K562 (cell line): ENCODE measurements around the gene ALOXE3. TPM values are rescaled to one million over a fixed set of nuclear protein-coding genes. Genes with fewer than 3 reads are reported as not detected.

Experiments used
- PML ChIP-seq: IDR thresholded peaks from 2 replicates; pipeline ENCODE4 v1.6.1; 2012; ENCODE audit warnings: low read length, inconsistent platforms
- TRIM24 ChIP-seq, 2 experiments: fragments of 450-650 bp; IDR thresholded peaks; 2 replicates each; pipeline ENCODE4 v1.6.1; 2016
- U2AF2 ChIP-seq: fragments of 200-400 bp; formaldehyde crosslinking; optimal IDR thresholded peaks from 2 replicates; pipeline ENCODE3; 2017; ENCODE audit warnings: low read depth, mild to moderate bottlenecking, low read length
- ZNF232 ChIP-seq: sonication (generic); formaldehyde crosslinking; IDR thresholded peaks from 2 replicates; pipeline ENCODE4 v1.8.0; 2022; ENCODE audit warnings: mild to moderate bottlenecking, missing genetic modification reagents
- polyA plus RNA-seq, 8 experiments: library from polyadenylated mRNA; depleted of rRNA in 4 of 8; stranded (reverse) in 5 of 8; unstranded in 3 of 8; fragments of >200 nt; fragmentation: Nextera tagmentation in 2 of 8; fragmentation: Illumina TruSeq in 1 of 8; extraction: Ambion mirVana in 2 of 8; extraction: Trizol in 1 of 8; gene quantifications; 2 replicates each; pipeline versions ENCODE4 v1.2.1 to v1.2.3, GENCODE V29; 2011 to 2014; ENCODE audit warnings: inconsistent platforms in 1 of 8, missing spikeins in 1 of 8
- total RNA-seq, 7 experiments: library from RNA; depleted of rRNA in 6 of 7; stranded (reverse); fragments of >200 nt in 6 of 7; fragmentation: Illumina TruSeq in 2 of 7; extraction: Trizol in 2 of 7; gene quantifications; 2 replicates each; pipeline versions ENCODE4 v1.2.1 to v1.2.3, GENCODE V29; 2011 to 2021; ENCODE audit warnings: low replicate concordance in 1 of 7
- TF ChIP-seq, protein P1 (sequence below), 2 experiments: IDR thresholded peaks in 1 of 2; conservative IDR thresholded peaks in 1 of 2; 2 replicates each; pipeline ENCODE4 v1.6.1; 2016; ENCODE audit warnings: low read depth in 2 of 2, mild to moderate bottlenecking in 1 of 2, missing compliant biosample characterization in 1 of 2, missing genetic modification characterization in 1 of 2, moderate library complexity in 1 of 2
- TF ChIP-seq, protein P2 (sequence below): sonication (generic); formaldehyde crosslinking; IDR thresholded peaks from 2 replicates; pipeline ENCODE4 v1.8.1; 2023; ENCODE audit warnings: missing genetic modification reagents, mild to moderate bottlenecking, borderline replicate concordance

The ALOXE3 gene
- total and polyA plus RNA-seq, 9 of the 15 experiments (the other 6 are each of a cell fraction or from before 2014, with no cell fraction given): 0.04 TPM; not detected in 8

DNA sequence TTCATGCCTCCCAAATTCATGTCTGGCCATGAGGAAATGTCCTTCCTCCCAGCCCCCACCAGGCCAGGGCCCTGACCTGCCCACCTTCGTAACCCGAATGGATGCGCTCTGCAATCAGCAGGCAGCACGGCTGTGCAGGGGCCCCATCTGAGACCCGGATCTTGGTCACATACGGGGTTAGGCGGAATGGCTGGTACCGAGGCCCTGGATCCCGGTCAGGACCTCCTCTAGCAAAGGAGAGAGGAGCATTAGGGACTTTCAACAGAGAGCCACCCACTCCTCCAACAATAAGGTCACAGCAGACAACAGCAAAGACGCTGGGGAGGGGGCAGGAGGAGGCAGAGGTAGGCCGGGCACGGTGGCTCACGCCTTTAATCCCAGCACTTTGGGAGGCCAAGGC, 30.2 kb upstream of the ALOXE3 start (continued):
- TF ChIP-seq ZNF232 (CRISPR knock-in tag) (no peak), TRIM24 (IDR thresholded peaks at IDR 0.05) (no peak), PML (no peak), U2AF2 (no peak)
- TF ChIP-seq, protein P1, sequence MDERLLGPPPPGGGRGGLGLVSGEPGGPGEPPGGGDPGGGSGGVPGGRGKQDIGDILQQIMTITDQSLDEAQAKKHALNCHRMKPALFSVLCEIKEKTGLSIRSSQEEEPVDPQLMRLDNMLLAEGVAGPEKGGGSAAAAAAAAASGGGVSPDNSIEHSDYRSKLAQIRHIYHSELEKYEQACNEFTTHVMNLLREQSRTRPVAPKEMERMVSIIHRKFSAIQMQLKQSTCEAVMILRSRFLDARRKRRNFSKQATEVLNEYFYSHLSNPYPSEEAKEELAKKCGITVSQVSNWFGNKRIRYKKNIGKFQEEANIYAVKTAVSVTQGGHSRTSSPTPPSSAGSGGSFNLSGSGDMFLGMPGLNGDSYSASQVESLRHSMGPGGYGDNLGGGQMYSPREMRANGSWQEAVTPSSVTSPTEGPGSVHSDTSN (CRISPR knock-in tag; IDR thresholded peaks at IDR 0.05; ENCODE audit: low read depth): no peak
- TF ChIP-seq, protein P1 (tag; conservative IDR thresholded peaks at IDR 0.05; ENCODE audit: low read depth): no peak
- TF ChIP-seq, protein P2, sequence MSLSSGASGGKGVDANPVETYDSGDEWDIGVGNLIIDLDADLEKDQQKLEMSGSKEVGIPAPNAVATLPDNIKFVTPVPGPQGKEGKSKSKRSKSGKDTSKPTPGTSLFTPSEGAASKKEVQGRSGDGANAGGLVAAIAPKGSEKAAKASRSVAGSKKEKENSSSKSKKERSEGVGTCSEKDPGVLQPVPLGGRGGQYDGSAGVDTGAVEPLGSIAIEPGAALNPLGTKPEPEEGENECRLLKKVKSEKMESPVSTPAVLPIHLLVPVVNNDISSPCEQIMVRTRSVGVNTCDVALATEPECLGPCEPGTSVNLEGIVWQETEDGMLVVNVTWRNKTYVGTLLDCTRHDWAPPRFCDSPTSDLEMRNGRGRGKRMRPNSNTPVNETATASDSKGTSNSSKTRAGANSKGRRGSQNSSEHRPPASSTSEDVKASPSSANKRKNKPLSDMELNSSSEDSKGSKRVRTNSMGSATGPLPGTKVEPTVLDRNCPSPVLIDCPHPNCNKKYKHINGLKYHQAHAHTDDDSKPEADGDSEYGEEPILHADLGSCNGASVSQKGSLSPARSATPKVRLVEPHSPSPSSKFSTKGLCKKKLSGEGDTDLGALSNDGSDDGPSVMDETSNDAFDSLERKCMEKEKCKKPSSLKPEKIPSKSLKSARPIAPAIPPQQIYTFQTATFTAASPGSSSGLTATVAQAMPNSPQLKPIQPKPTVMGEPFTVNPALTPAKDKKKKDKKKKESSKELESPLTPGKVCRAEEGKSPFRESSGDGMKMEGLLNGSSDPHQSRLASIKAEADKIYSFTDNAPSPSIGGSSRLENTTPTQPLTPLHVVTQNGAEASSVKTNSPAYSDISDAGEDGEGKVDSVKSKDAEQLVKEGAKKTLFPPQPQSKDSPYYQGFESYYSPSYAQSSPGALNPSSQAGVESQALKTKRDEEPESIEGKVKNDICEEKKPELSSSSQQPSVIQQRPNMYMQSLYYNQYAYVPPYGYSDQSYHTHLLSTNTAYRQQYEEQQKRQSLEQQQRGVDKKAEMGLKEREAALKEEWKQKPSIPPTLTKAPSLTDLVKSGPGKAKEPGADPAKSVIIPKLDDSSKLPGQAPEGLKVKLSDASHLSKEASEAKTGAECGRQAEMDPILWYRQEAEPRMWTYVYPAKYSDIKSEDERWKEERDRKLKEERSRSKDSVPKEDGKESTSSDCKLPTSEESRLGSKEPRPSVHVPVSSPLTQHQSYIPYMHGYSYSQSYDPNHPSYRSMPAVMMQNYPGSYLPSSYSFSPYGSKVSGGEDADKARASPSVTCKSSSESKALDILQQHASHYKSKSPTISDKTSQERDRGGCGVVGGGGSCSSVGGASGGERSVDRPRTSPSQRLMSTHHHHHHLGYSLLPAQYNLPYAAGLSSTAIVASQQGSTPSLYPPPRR: no peak
